GM12878 (cell line): ENCODE measurements around the gene PPP4R4. TPM values are rescaled to one million over a fixed set of nuclear protein-coding genes. Genes with fewer than 3 reads are reported as not detected.

Experiments used
- ATAC-seq: fragments of 200-7000 bp; cut with Tn5 transposase; 3 replicates; pipeline ENCODE4 v1.9.1; 2020; ENCODE audit warnings: mild to moderate bottlenecking, moderate library complexity
- BruUV-seq: library from RNA; stranded (reverse); fragments of 400-500 nt; replicated peaks from 2 replicates; lab custom pipeline; 2021; lab: Mats Ljungman, UMichigan
- CTCF ChIA-PET: fragments of 300-600 bp; sonication (Branson Sonifier 250); formaldehyde crosslinking; extraction: SDS; loops from one replicate; lab custom pipeline; 2021; ENCODE audit warnings: inconsistent platforms; lab: Yijun Ruan, JAX
- POLR2A ChIA-PET: fragments of 350-600 bp; formaldehyde crosslinking; extraction: SDS; loops from one replicate; lab custom pipeline; 2021; ENCODE audit warnings: inconsistent platforms; lab: Charles Lee
- RAD21 ChIA-PET: fragments of 300-600 bp; sonication (Branson Sonifier 250); formaldehyde crosslinking; loops from one replicate; lab custom pipeline; 2023; ENCODE audit warnings: antibody characterized with exemption; ENCODE audit not compliant: unreplicated experiment; lab: Charles Lee
- SMC1A ChIA-PET: fragments of 300-600 bp; sonication (Branson Sonifier 250); formaldehyde crosslinking; loops from one replicate; lab custom pipeline; 2023; ENCODE audit not compliant: unreplicated experiment, uncharacterized antibody; lab: Charles Lee
- DNase-seq: peaks from one replicate; pipeline ENCODE4 v3.0.0-alpha.2; 2011; ENCODE audit warnings: low read depth, low spot score
- FAIRE-seq: peaks from 3 replicates; lab custom pipeline; 2011; peaks lifted over from hg19 to GRCh38; lab: Jason Lieb, UNC
- H2AFZ ChIP-seq: 2 replicates; pipeline ENCODE4 v1.6.0; 2011; ENCODE audit warnings: low read depth, low read length, control low read depth; ENCODE audit not compliant: control insufficient read depth
- H3K27ac ChIP-seq: 2 replicates; pipeline ENCODE4 v1.5.1; 2011; ENCODE audit warnings: control low read depth; ENCODE audit not compliant: control insufficient read depth, insufficient read depth
- H3K27me3 ChIP-seq, 2 experiments: replicated peaks in 1 of 2; 2 replicates each; pipeline versions ENCODE4 v1.6.0 to v1.6.1; 2011; ENCODE audit warnings: low read length in 1 of 2; ENCODE audit not compliant: control insufficient read depth in 2 of 2, insufficient read depth in 2 of 2
- H3K36me3 ChIP-seq, 2 experiments: 2 replicates each; pipeline ENCODE4 v1.5.1; 2011; ENCODE audit warnings: low read length in 1 of 2; ENCODE audit not compliant: control insufficient read depth in 2 of 2, insufficient read depth in 2 of 2
- H3K4me1 ChIP-seq: 2 replicates; pipeline ENCODE4 v1.6.1; 2011; ENCODE audit warnings: mild to moderate bottlenecking, low read length, moderate library complexity, mixed read lengths; ENCODE audit not compliant: control insufficient read depth, insufficient read depth
- H3K4me2 ChIP-seq: 2 replicates; pipeline ENCODE4 v1.6.0; 2011; ENCODE audit warnings: control low read depth; ENCODE audit not compliant: control insufficient read depth, insufficient read depth
- H3K4me3 ChIP-seq: fragments of 200-600 bp; sonication (generic); 2 replicates; pipeline ENCODE4 v1.5.1; 2016
- H3K79me2 ChIP-seq: 2 replicates; pipeline ENCODE4 v1.6.0; 2011; ENCODE audit warnings: low read length; ENCODE audit not compliant: control insufficient read depth, insufficient read depth
- H3K9ac ChIP-seq: 2 replicates; pipeline ENCODE4 v1.8.0; 2011; ENCODE audit warnings: low read length, control low read depth, mixed read lengths; ENCODE audit not compliant: control insufficient read depth, insufficient read depth
- H3K9me3 ChIP-seq: replicated peaks from 3 replicates; pipeline ENCODE4 v1.5.1; 2011; ENCODE audit warnings: mild to moderate bottlenecking, low read length; ENCODE audit not compliant: control insufficient read depth, insufficient read depth
- H4K20me1 ChIP-seq: 2 replicates; pipeline ENCODE4 v1.6.0; 2011; ENCODE audit not compliant: control insufficient read depth, insufficient read depth
- CHD1 ChIP-seq: IDR thresholded peaks from 2 replicates; pipeline ENCODE4 v1.6.1; 2012; ENCODE audit warnings: low read depth, low read length, improper control_type of control experiment
- GATAD2B ChIP-seq: fragments of 450-650 bp; conservative IDR thresholded peaks from 2 replicates; pipeline ENCODE4 v1.6.1; 2017; ENCODE audit warnings: low read depth, mild to moderate bottlenecking, moderate library complexity
- HCFC1 ChIP-seq: fragments of 150-350 bp; IDR thresholded peaks from 2 replicates; pipeline ENCODE4 v1.6.1; 2014; ENCODE audit warnings: low read length
- IKZF2 ChIP-seq, 2 experiments: fragments of 450-650 bp; IDR thresholded peaks; 2 replicates each; pipeline ENCODE4 v1.6.1; 2017; ENCODE audit warnings: mild to moderate bottlenecking in 2 of 2, moderate library complexity in 2 of 2
- MXI1 ChIP-seq: fragments of 150-350 bp; IDR thresholded peaks from 2 replicates; pipeline ENCODE4 v1.6.1; 2011; ENCODE audit warnings: low read depth, mild to moderate bottlenecking, inconsistent platforms, low read length, improper control_type of control experiment
- POLR2A ChIP-seq: IDR thresholded peaks from 2 replicates; pipeline ENCODE4 v1.6.1; 2011; ENCODE audit warnings: low read depth, mild to moderate bottlenecking, low read length
- RCOR1 ChIP-seq: conservative IDR thresholded peaks from 2 replicates; pipeline ENCODE4 v1.6.1; 2012; ENCODE audit warnings: low read depth, low read length, improper control_type of control experiment
- SMAD5 ChIP-seq: IDR thresholded peaks from 2 replicates; pipeline ENCODE4 v1.6.1; 2016; ENCODE audit warnings: antibody characterized with exemption, low read depth
- SREBF1 ChIP-seq: IDR thresholded peaks from 2 replicates; pipeline ENCODE4 v1.6.1; 2012; ENCODE audit warnings: mild to moderate bottlenecking, low read length
- ZNF217 ChIP-seq: fragments of 450-650 bp; IDR thresholded peaks from 2 replicates; pipeline ENCODE4 v1.6.1; 2017; ENCODE audit warnings: antibody characterized with exemption, mild to moderate bottlenecking
- WGBS: methylation state at CpG from one replicate; pipeline ENCODE4 v1.1.6; 2016; ENCODE audit warnings: low lambda C conversion rate; ENCODE audit not compliant: insufficient replicate concordance, insufficient coverage; ENCODE audit errors: missing lambda C conversion rate; 5-methylcytosine and 5-hydroxymethylcytosine counted together
- in situ Hi-C: fragments of 300-500 bp; cut with MboI; formaldehyde crosslinking; loops from 9 replicates; pipeline ENCODE4 v1.14.3; 2018; ENCODE audit warnings: mixed read lengths
- intact Hi-C: fragments of 100-400 bp; cut with micrococcal nuclease; formaldehyde crosslinking; loops from one replicate; pipeline ENCODE4 v1.14.2; 2022; ENCODE audit not compliant: unreplicated experiment
- polyA plus RNA-seq, 11 experiments: library from polyadenylated mRNA; depleted of rRNA in 4 of 11; unstranded in 6 of 11; stranded (reverse) in 5 of 11; fragments of >200 nt; fragmentation: Nextera tagmentation in 4 of 11; fragmentation: Illumina TruSeq in 1 of 11; extraction: Ambion mirVana in 4 of 11; extraction: Trizol in 1 of 11; gene quantifications; 1 replicate in 1 of 11; 2 replicates in 10 of 11; pipeline versions ENCODE4 v1.2.1 to v1.2.3, GENCODE V29; 2011 to 2016; ENCODE audit warnings: inconsistent platforms in 2 of 11, missing spikeins in 2 of 11, low read depth in 1 of 11
- total RNA-seq, 4 experiments: library from RNA; depleted of rRNA in 3 of 4; stranded (reverse); fragments of >200 nt in 3 of 4; fragmentation: Illumina TruSeq in 1 of 4; extraction: Trizol in 1 of 4; gene quantifications; 2 replicates each; pipeline versions ENCODE4 v1.2.1 to v1.2.3, GENCODE V29; 2013 to 2021
- TF ChIP-seq, protein P1 (sequence below), 3 experiments: IDR thresholded peaks in 2 of 3; conservative IDR thresholded peaks in 1 of 3; 2 replicates each; pipeline ENCODE4 v1.5.1; 2011; ENCODE audit warnings: low read depth in 3 of 3, low read length in 3 of 3, mild to moderate bottlenecking in 3 of 3, control low read depth in 2 of 3, moderate library complexity in 2 of 3, inconsistent platforms in 1 of 3, mixed read lengths in 1 of 3; ENCODE audit not compliant: control insufficient read depth in 2 of 3, insufficient read depth in 1 of 3; ENCODE audit errors: extremely low read depth in 1 of 3
- TF ChIP-seq, protein P2 (sequence below): fragments of 450-650 bp; IDR thresholded peaks from 2 replicates; pipeline ENCODE4 v1.6.1; 2016; ENCODE audit warnings: mild to moderate bottlenecking
- TF ChIP-seq, protein P3 (sequence below): IDR thresholded peaks from 2 replicates; pipeline ENCODE4 v1.6.1; 2011; ENCODE audit warnings: low read depth, mild to moderate bottlenecking, low read length, moderate library complexity, borderline replicate concordance; ENCODE audit errors: extremely low read depth
- TF ChIP-seq, protein P4 (sequence below): fragments of 450-650 bp; IDR thresholded peaks from 2 replicates; pipeline ENCODE4 v1.6.1; 2017; ENCODE audit warnings: borderline replicate concordance

PPP4R4 gene
- total and polyA plus RNA-seq, 10 of the 15 experiments (the other 5 are each of a cell fraction or from before 2014, with no cell fraction given), result 0.01 to 0.13 (median 0.08) TPM; not detected in 4

DNA sequence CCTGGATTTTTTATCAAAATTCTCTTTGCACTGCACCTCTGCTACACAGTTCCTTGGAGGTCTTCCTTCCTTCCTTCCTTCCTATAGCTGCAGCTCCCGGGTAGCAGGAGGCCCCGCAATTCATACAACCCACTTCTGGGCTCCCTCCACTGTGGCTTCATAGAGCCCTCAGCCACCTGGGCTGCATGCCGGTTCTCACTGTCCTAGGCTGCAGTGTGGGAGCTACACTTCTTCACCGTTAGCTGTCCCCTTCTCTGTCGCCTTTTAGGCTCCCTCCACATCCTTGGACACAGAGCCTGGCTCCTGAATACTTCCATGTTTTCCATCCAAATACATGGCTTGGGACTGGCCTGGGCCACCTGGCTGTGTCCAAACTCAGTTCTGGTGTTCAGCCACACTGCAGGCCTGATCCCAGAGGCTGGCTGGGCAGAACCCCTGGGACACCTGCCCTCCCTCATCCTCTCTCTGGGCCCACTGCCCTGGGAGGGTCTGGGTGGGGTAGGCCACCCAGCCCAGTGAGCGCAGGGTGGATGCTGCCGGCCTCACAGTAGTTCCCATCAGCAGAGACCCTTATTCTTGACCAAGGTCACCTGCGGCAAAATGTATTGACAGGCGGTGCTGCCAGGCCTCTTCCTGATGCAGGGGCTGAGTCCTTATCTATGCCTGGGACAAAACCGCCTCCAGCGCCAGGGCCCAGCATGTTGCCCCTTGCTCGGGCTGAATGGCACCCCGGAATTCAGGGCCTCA is 117.2 kb downstream of the PPP4R4 start:
- H3K4me3 ChIP-seq, result no peak overlapping the region
- H3K9me3 ChIP-seq, result no peaks in the 10 kb centered on the region; the same call in 2 of the 3 replicates
- ChIA-PET CTCF (no interaction called here), SMC1A (no interaction called here), RAD21 (interaction anchor here (0.5 kb wide), 1 partner anchor 1174 kb away, joined by 3 read pairs; no protein-coding TSS in a partner anchor), POLR2A (no interaction called here)
- H2AFZ ChIP-seq, result no peak overlapping the region
- H3K4me1 ChIP-seq, result no peaks in the 10 kb centered on the region
- in situ Hi-C loops (no loop called here), intact Hi-C loops (no loop called here)
- ATAC-seq, result no peak
- TF ChIP-seq MXI1, result no peak
- TF ChIP-seq HCFC1, result no peak
- TF ChIP-seq, protein P1, sequence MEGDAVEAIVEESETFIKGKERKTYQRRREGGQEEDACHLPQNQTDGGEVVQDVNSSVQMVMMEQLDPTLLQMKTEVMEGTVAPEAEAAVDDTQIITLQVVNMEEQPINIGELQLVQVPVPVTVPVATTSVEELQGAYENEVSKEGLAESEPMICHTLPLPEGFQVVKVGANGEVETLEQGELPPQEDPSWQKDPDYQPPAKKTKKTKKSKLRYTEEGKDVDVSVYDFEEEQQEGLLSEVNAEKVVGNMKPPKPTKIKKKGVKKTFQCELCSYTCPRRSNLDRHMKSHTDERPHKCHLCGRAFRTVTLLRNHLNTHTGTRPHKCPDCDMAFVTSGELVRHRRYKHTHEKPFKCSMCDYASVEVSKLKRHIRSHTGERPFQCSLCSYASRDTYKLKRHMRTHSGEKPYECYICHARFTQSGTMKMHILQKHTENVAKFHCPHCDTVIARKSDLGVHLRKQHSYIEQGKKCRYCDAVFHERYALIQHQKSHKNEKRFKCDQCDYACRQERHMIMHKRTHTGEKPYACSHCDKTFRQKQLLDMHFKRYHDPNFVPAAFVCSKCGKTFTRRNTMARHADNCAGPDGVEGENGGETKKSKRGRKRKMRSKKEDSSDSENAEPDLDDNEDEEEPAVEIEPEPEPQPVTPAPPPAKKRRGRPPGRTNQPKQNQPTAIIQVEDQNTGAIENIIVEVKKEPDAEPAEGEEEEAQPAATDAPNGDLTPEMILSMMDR (IDR thresholded peaks at IDR 0.05 in 2 of 3, conservative IDR thresholded peaks at IDR 0.05 in 1 of 3; ENCODE audit: control insufficient read depth in 2 of 3, extremely low read depth in 1 of 3, insufficient read depth in 1 of 3, low read depth in 3 of 3, low read length in 3 of 3), result no peak
- TF ChIP-seq RCOR1, result no peak
- TF ChIP-seq SREBF1, result no peak
- TF ChIP-seq IKZF2 (IDR thresholded peaks at IDR 0.05), result no peak
- TF ChIP-seq, protein P2, sequence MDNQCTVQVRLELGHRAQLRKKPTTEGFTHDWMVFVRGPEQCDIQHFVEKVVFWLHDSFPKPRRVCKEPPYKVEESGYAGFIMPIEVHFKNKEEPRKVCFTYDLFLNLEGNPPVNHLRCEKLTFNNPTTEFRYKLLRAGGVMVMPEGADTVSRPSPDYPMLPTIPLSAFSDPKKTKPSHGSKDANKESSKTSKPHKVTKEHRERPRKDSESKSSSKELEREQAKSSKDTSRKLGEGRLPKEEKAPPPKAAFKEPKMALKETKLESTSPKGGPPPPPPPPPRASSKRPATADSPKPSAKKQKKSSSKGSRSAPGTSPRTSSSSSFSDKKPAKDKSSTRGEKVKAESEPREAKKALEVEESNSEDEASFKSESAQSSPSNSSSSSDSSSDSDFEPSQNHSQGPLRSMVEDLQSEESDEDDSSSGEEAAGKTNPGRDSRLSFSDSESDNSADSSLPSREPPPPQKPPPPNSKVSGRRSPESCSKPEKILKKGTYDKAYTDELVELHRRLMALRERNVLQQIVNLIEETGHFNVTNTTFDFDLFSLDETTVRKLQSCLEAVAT, result no peak
- no peak for TF ChIP-seq CHD1
- no peak for TF ChIP-seq ZNF217
- no peak for TF ChIP-seq POLR2A
- no peak for TF ChIP-seq GATAD2B
- TF ChIP-seq, protein P3, sequence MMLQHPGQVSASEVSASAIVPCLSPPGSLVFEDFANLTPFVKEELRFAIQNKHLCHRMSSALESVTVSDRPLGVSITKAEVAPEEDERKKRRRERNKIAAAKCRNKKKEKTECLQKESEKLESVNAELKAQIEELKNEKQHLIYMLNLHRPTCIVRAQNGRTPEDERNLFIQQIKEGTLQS, result no peak
- TF ChIP-seq, protein P4, sequence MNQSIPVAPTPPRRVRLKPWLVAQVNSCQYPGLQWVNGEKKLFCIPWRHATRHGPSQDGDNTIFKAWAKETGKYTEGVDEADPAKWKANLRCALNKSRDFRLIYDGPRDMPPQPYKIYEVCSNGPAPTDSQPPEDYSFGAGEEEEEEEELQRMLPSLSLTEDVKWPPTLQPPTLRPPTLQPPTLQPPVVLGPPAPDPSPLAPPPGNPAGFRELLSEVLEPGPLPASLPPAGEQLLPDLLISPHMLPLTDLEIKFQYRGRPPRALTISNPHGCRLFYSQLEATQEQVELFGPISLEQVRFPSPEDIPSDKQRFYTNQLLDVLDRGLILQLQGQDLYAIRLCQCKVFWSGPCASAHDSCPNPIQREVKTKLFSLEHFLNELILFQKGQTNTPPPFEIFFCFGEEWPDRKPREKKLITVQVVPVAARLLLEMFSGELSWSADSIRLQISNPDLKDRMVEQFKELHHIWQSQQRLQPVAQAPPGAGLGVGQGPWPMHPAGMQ, result no peak
- no peak for TF ChIP-seq SMAD5
- H4K20me1 ChIP-seq, result no peaks in the 10 kb centered on the region
- no peak overlapping the region for H3K9ac ChIP-seq
- WGBS, result 43% methylated on average over 13 of the region's 13 CpGs
- FAIRE-seq, result no peak
- no peaks in the 10 kb centered on the region; a peak in 1 of 4 replicates for H3K27me3 ChIP-seq
- no peak overlapping the region for H3K27ac ChIP-seq
- no TSS peak for BruUV-seq
- no peaks in the 10 kb centered on the region for H3K79me2 ChIP-seq
- H3K4me2 ChIP-seq, result no peak overlapping the region
- H3K36me3 ChIP-seq, result no peaks in the 10 kb centered on the region
- no peak for DNase-seq
